ENCODE measurements around the gene HERC5. TPM values are rescaled to one million over a fixed set of nuclear protein-coding genes. Genes with fewer than 3 reads are reported as not detected.
"Not testable (repeated sequence)": the region's sequence is repeated elsewhere in the genome, so short reads cannot be mapped to it uniquely, and the experiment has no call there.

Gene HERC5
- total RNA-seq, 2 experiments from 2014 or later: 30.2 TPM

GRCh38 chr4:88435987-88436693, 20.8 kb upstream of the HERC5 start:
- H3K9me3 Mint-ChIP-seq (ENCODE audit: insufficient read depth): no peaks in the 10 kb centered on the region
- no peak overlapping the region for H3K4me3 Mint-ChIP-seq
- H3K27me3 Mint-ChIP-seq (ENCODE audit: low read depth): no peaks in the 10 kb centered on the region
- DNase-seq: no peak
- H3K4me1 Mint-ChIP-seq (ENCODE audit: low read depth): no peaks in the 10 kb centered on the region
- peaks cover 64% of the 10 kb centered on the region for H3K36me3 Mint-ChIP-seq (ENCODE audit: low read depth)
- H3K27ac Mint-ChIP-seq: no peak overlapping the region
- POLR2A ChIA-PET: interaction anchor here (0.7 kb wide), 1 partner anchor 18 kb away, joined by 4 read pairs; no protein-coding TSS in a partner anchor
- CTCF ChIA-PET: interaction anchor here (0.9 kb wide), 1 partner anchor 19 kb away, joined by 3 read pairs; no protein-coding TSS in a partner anchor
- ATAC-seq: no peak

- not testable (repeated sequence) for ATAC-seq; H3K4me3 Mint-ChIP-seq; H3K9me3 Mint-ChIP-seq (ENCODE audit: insufficient read depth); H3K27me3 Mint-ChIP-seq (ENCODE audit: low read depth); DNase-seq; H3K27ac Mint-ChIP-seq; H3K4me1 Mint-ChIP-seq (ENCODE audit: low read depth)
- H3K36me3 Mint-ChIP-seq (ENCODE audit: low read depth): peaks cover 69% of the 10 kb centered on the region
- CTCF ChIA-PET: interaction anchor here (1.2 to 2.0 kb wide), 2 partner anchors 60 to 68 kb away, joined by 3 to 4 read pairs; partner anchors contain the start of gene HERC6
- POLR2A ChIA-PET: interaction anchor here (2.0 kb wide), 1 partner anchor 18 kb away, joined by 9 read pairs; the partner anchor contains the start of gene HERC5
Observed at GRCh38 chr4:88437873-88438272, 19.0 kb upstream of the HERC5 start.

- no peak for ATAC-seq
Observed at GRCh38 chr4:88439161-88439760, 17.7 kb upstream of the HERC5 start.

GRCh38 chr4:88440146-88440545, 16.8 kb upstream of the HERC5 start:
- Mint-ChIP-seq H3K27me3 (ENCODE audit: low read depth) (no peaks in the 10 kb centered on the region), H3K4me3 (no peak overlapping the region), H3K36me3 (ENCODE audit: low read depth) (peaks cover 70% of the 10 kb centered on the region), H3K9me3 (ENCODE audit: insufficient read depth) (no peaks in the 10 kb centered on the region), H3K27ac (no peak overlapping the region), H3K4me1 (ENCODE audit: low read depth) (no peaks in the 10 kb centered on the region)
- DNase-seq (no peak), ATAC-seq (no peak)
- CTCF ChIA-PET: no interaction called here
- POLR2A ChIA-PET: no interaction called here

More at GRCh38 chr4:88439161-88439760, 17.7 kb upstream of the HERC5 start:
- peaks cover 69% of the 10 kb centered on the region for H3K36me3 Mint-ChIP-seq (ENCODE audit: low read depth)
- ChIA-PET POLR2A (no interaction called here), CTCF (no interaction called here)
- DNase-seq: no peak
- H3K27me3 Mint-ChIP-seq (ENCODE audit: low read depth): no peaks in the 10 kb centered on the region
- H3K4me3 Mint-ChIP-seq: no peak overlapping the region
- peak overlapping the region; percentile 1 for H3K27ac Mint-ChIP-seq
- H3K9me3 Mint-ChIP-seq (ENCODE audit: insufficient read depth): no peaks in the 10 kb centered on the region
- H3K4me1 Mint-ChIP-seq (ENCODE audit: low read depth): no peaks in the 10 kb centered on the region

- H3K36me3 Mint-ChIP-seq (ENCODE audit: low read depth): peaks cover 65% of the 10 kb centered on the region
Observed at GRCh38 chr4:88441696-88442095, 15.2 kb upstream of the HERC5 start.

GRCh38 chr4:88442689-88443191, 14.2 kb upstream of the HERC5 start:
- H3K27me3 Mint-ChIP-seq (ENCODE audit: low read depth): no peaks in the 10 kb centered on the region
- H3K27ac Mint-ChIP-seq: no peak overlapping the region
- no peaks in the 10 kb centered on the region for H3K4me1 Mint-ChIP-seq (ENCODE audit: low read depth)
- ATAC-seq (no peak), DNase-seq (no peak)
- H3K4me3 Mint-ChIP-seq: no peak overlapping the region
- CTCF ChIA-PET: no interaction called here
- H3K9me3 Mint-ChIP-seq (ENCODE audit: insufficient read depth): no peaks in the 10 kb centered on the region
- POLR2A ChIA-PET: no interaction called here
- peaks cover 66% of the 10 kb centered on the region for H3K36me3 Mint-ChIP-seq (ENCODE audit: low read depth)

More at GRCh38 chr4:88441696-88442095, 15.2 kb upstream of the HERC5 start:
- H3K27me3 Mint-ChIP-seq (ENCODE audit: low read depth): no peaks in the 10 kb centered on the region
- H3K27ac Mint-ChIP-seq: no peak overlapping the region
- no peaks in the 10 kb centered on the region for H3K4me1 Mint-ChIP-seq (ENCODE audit: low read depth)
- CTCF ChIA-PET: interaction anchor here (0.9 to 1.0 kb wide), 2 partner anchors 15 to 223 kb away, joined by 3 read pairs; no protein-coding TSS in a partner anchor
- ATAC-seq (no peak), DNase-seq (no peak)
- POLR2A ChIA-PET: interaction anchor here (1.0 kb wide), 1 partner anchor 15 kb away, joined by 3 read pairs; the partner anchor contains the start of gene HERC5
- no peaks in the 10 kb centered on the region for H3K9me3 Mint-ChIP-seq (ENCODE audit: insufficient read depth)
- no peak overlapping the region for H3K4me3 Mint-ChIP-seq

GRCh38 chr4:88443486-88443885, 13.4 kb upstream of the HERC5 start:
- no peak overlapping the region for H3K4me3 Mint-ChIP-seq
- peaks cover 65% of the 10 kb centered on the region for H3K36me3 Mint-ChIP-seq (ENCODE audit: low read depth)
- no peaks in the 10 kb centered on the region for H3K27me3 Mint-ChIP-seq (ENCODE audit: low read depth)
- CTCF ChIA-PET: no interaction called here
- ATAC-seq (no peak), DNase-seq (no peak)
- H3K9me3 Mint-ChIP-seq (ENCODE audit: insufficient read depth): no peaks in the 10 kb centered on the region
- H3K27ac Mint-ChIP-seq: no peak overlapping the region
- POLR2A ChIA-PET: no interaction called here
- H3K4me1 Mint-ChIP-seq (ENCODE audit: low read depth): no peaks in the 10 kb centered on the region

GRCh38 chr4:88445252-88445651, 11.7 kb upstream of the HERC5 start:
- no peak for DNase-seq
- Mint-ChIP-seq H3K4me1 (ENCODE audit: low read depth) (no peaks in the 10 kb centered on the region), H3K9me3 (ENCODE audit: insufficient read depth) (no peaks in the 10 kb centered on the region), H3K4me3 (no peak overlapping the region), H3K36me3 (ENCODE audit: low read depth) (peaks cover 61% of the 10 kb centered on the region), H3K27ac (no peak overlapping the region), H3K27me3 (ENCODE audit: low read depth) (no peaks in the 10 kb centered on the region)
- ChIA-PET CTCF (interaction anchor here (1.7 kb wide), 1 partner anchor 9 kb away, joined by 4 read pairs; no protein-coding TSS in a partner anchor), POLR2A (interaction anchor here (1.0 to 2.7 kb wide), 2 partner anchors 11 to 176 kb away, joined by 3 to 17 read pairs; partner anchors contain the start of gene HERC5)
- ATAC-seq: no peak

GRCh38 chr4:88446124-88446523, 10.8 kb upstream of the HERC5 start:
- H3K4me3 Mint-ChIP-seq: no peak overlapping the region
- POLR2A ChIA-PET: interaction anchor here (1.0 to 2.7 kb wide), 2 partner anchors 10 to 177 kb away, joined by 3 to 17 read pairs; partner anchors contain the start of gene HERC5
- no peaks in the 10 kb centered on the region for H3K9me3 Mint-ChIP-seq (ENCODE audit: insufficient read depth)
- DNase-seq (no peak), ATAC-seq (no peak)
- CTCF ChIA-PET: interaction anchor here (1.7 to 2.2 kb wide), 2 partner anchors 9 to 69 kb away, joined by 4 to 6 read pairs; no protein-coding TSS in a partner anchor
- peaks cover 59% of the 10 kb centered on the region for H3K36me3 Mint-ChIP-seq (ENCODE audit: low read depth)
- no peaks in the 10 kb centered on the region for H3K27me3 Mint-ChIP-seq (ENCODE audit: low read depth)
- no peaks in the 10 kb centered on the region for H3K4me1 Mint-ChIP-seq (ENCODE audit: low read depth)
- H3K27ac Mint-ChIP-seq: no peak overlapping the region

- Mint-ChIP-seq H3K9me3 (ENCODE audit: insufficient read depth) (no peaks in the 10 kb centered on the region), H3K27me3 (ENCODE audit: low read depth) (no peaks in the 10 kb centered on the region), H3K4me1 (ENCODE audit: low read depth) (no peaks in the 10 kb centered on the region), H3K4me3 (no peak overlapping the region), H3K36me3 (ENCODE audit: low read depth) (peaks cover 55% of the 10 kb centered on the region), H3K27ac (no peak overlapping the region)
- POLR2A ChIA-PET: interaction anchor here (1.1 kb wide), 1 partner anchor 9 kb away, joined by 3 read pairs; the partner anchor contains the start of gene HERC5
- CTCF ChIA-PET: interaction anchor here (2.2 kb wide), 1 partner anchor 68 kb away, joined by 6 read pairs; no protein-coding TSS in a partner anchor
- no peak for ATAC-seq
- no peak for DNase-seq
Observed at GRCh38 chr4:88447371-88448095, 9.4 kb upstream of the HERC5 start.

GRCh38 chr4:88448211-88448765, 8.6 kb upstream of the HERC5 start:
- H3K4me3 Mint-ChIP-seq; H3K9me3 Mint-ChIP-seq (ENCODE audit: insufficient read depth); CTCF ChIA-PET; H3K27me3 Mint-ChIP-seq (ENCODE audit: low read depth); H3K27ac Mint-ChIP-seq; ATAC-seq; H3K4me1 Mint-ChIP-seq (ENCODE audit: low read depth); DNase-seq: not testable (repeated sequence)
- peaks cover 54% of the 10 kb centered on the region for H3K36me3 Mint-ChIP-seq (ENCODE audit: low read depth)
- POLR2A ChIA-PET: interaction anchor here (1.1 kb wide), 1 partner anchor 9 kb away, joined by 3 read pairs; the partner anchor contains the start of gene HERC5

Measured in activated CD8-positive, alpha-beta T cell treated with anti-CD3 and anti-CD28 coated beads, Interleukin-2, amount 10 ng/mL, durations not matched to agents 7 days and 5 days (primary cell).